Stimulated activated CD4-positive, alpha-beta T cell treated with anti-CD3 and anti-CD28 coated beads, Interleukin-4, amount 100 ng/mL, for 24 hours (primary cell): ENCODE results near the gene PHLPP1.
"Not testable (repeated sequence)": the region's sequence is repeated elsewhere in the genome, so short reads cannot be mapped to it uniquely, and the experiment has no call there.

ENCODE experiments used
- DNase-seq: peaks from one replicate; pipeline ENCODE4 v3.0.0-alpha.2; 2020

Gene PHLPP1

DNA sequence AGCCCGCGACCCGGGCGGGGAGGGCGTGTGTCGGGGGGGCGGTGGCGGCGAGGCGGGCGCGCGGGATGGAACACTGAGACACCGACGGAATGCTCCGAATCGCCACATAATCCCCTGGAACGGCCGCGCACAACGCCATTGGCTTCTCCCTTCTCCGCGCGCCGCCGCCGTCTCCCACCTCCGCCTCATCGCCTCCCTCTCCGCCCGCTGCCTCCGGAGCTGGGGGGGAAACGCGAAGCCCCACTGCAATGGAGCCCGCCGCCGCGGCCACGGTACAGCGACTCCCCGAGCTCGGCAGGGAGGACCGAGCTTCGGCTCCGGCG, at the start of gene PHLPP1:
PHLPP1 (plus strand) TSS at position 106 of the 323 bp plus-strand sequence; CDS start at position 249, 143 bp downstream.
- DNase-seq: no peak

- DNase-seq: no peak
These were observed 46.1 kb upstream of the PHLPP1 start for GRCh38 chr18:62669225-62669624.

- DNase-seq: no peak
These were observed 44.8 kb upstream of the PHLPP1 start for GRCh38 chr18:62670573-62670972.

DNA sequence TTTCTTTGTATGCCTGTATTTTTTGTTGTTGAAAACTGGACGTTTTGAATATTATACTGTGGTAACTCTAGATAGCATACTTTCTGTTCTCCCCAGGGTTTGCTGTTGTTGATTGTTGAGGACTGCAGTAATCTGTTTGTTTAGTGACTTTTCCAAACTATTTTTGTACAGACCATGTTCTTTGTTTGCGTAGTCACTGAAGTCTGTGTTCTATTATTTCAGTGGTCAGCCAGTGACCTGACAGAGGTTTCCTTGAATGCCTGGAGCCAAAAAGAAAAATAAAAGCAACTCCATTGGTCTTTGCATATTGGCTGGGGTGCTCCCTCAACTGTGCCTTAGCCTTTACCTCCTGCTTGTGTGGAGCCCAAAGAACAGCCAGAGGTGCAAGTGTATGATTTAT, 42.7 kb upstream of the PHLPP1 start:
- DNase-seq: no peak

GRCh38 chr18:62678847-62679485, 36.4 kb upstream of the PHLPP1 start:
- no peak for DNase-seq

DNA sequence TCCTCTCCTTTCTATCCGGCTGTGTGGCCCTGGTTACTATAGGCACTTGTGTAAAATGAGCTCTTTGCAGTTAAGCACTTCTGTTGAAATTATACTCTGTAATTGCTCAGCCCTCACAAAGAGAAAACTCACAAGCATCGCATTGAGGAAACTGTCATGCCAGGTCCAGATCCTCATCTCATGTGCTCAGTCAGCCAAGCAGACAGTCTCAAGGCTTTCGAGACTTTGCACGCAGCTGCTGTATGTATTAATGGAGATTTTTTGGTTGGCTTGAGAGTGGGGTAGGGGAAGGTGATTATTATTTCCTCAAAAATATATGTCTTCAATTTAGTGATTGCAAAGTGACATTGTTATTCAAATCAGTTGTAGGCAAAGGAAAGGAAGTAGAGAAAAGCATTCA, 33.0 kb upstream of the PHLPP1 start:
- DNase-seq: no peak

DNA sequence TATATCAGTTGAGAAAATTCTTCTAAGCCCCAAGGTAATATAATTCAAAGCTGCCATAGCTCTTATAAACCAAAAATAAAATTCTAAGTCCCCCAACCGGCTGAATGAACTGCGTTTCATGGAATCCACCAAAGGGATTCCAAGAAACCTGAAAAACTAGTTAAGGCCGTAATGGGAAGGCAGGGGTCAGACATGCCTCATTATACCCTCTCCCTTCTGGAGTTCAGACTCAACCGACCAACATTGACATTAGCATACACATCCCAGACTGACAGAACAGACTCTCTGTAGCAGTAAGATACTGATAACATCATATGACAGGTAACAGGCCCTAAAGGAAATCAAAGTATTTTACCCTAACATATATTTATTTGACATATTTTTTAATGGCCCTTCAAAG, 31.4 kb upstream of the PHLPP1 start:
- DNase-seq: no peak

GRCh38 chr18:62688743-62689317, 26.5 kb upstream of the PHLPP1 start:
- DNase-seq: no peak

DNA sequence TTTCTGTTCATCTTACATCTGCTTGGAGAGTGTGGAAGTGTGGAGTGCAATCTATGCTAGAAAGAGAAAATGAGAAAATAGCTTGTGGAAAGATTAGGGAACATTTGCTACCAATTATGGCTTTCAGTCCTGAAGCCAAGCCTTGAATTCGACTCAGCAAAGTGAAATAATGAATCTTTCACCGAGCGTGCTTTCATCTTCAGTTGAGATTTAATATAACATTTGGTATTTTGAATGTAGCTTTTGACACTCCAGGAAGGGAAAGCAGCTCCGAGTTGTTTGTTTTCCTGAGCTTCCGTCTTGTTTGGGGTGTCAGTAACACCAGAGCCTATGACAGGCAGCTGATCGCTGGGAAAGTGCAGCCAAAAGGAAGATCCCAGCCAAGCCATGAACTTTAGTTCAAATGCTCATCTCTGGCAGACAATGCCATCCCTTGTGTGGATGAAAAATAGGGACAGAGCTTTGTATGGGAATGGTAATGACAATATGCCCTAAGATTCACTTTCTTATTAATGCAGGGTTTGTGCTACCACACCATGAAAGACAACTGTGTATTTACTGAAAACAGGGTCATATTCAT, 25.0 kb upstream of the PHLPP1 start:
- DNase-seq: no peak

GRCh38 chr18:62693659-62694058, 21.7 kb upstream of the PHLPP1 start:
- no peak for DNase-seq

DNA sequence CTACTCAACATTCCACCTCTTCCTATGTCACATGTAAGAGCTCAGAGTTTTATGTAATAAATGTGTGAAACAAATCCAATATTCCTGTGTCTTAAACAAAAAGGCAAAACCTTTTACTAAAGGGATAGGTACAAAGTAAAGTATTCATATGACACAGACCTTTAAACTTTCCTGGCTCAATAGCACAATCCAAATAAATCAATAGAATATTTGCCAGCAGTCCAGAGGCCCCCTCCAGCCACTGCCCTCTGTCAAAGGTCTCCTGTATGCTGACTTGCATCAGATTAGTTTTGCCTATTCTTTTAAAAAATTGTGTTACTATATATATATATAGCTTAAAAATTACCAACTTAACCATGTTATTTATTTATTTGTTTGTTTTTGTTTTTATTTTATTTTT, 17.7 kb upstream of the PHLPP1 start:
- no peak for DNase-seq

GRCh38 chr18:62702259-62702658, 13.1 kb upstream of the PHLPP1 start:
- no peak for DNase-seq

DNA sequence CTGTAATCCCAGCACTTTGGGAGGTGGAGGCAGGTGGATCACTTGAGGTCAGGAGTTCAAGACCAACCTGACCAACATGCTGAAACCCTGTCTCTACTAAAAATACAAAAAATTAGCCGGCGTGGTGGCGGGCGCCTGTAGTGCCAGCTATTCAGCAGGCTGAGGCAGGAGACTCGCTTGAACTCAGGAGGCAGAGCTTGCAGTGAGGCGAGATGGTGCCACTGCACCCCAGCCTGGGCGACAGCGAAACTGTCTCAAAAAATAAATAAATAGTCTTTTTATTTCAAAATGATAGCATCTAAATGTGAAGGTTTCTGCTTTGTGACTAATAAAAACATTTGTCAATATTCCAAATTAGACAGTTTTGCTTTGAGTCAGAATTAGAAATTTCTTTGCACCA, 8.5 kb upstream of the PHLPP1 start:
- DNase-seq: not testable (repeated sequence)

DNA sequence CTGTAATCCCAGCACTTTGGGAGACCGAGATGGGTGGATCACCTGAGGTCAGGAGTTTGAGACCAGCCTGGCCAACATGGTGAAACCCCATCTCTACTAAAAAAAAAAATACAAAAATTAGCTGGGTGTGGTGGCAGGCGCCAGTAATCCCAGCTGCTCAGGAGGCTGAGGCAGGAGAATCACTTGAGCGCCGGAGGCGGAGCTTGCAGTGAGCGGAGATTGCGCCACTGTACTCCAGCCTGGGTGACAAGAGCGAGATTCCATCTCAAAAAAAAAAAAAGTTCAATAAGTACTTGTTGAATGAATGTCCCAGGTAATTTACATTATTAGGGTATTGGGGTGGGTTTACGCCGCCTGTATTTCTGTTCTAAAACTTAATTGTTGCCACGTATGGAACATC, 5.4 kb upstream of the PHLPP1 start:
- DNase-seq: not testable (repeated sequence)

- DNase-seq: no peak
These were observed 4.9 kb upstream of the PHLPP1 start for GRCh38 chr18:62710417-62710816.

GRCh38 chr18:62711781-62712180, 3.6 kb upstream of the PHLPP1 start:
- no peak for DNase-seq

- no peak for DNase-seq
These were observed 1.6 kb upstream of the PHLPP1 start for GRCh38 chr18:62713651-62714247.

DNA sequence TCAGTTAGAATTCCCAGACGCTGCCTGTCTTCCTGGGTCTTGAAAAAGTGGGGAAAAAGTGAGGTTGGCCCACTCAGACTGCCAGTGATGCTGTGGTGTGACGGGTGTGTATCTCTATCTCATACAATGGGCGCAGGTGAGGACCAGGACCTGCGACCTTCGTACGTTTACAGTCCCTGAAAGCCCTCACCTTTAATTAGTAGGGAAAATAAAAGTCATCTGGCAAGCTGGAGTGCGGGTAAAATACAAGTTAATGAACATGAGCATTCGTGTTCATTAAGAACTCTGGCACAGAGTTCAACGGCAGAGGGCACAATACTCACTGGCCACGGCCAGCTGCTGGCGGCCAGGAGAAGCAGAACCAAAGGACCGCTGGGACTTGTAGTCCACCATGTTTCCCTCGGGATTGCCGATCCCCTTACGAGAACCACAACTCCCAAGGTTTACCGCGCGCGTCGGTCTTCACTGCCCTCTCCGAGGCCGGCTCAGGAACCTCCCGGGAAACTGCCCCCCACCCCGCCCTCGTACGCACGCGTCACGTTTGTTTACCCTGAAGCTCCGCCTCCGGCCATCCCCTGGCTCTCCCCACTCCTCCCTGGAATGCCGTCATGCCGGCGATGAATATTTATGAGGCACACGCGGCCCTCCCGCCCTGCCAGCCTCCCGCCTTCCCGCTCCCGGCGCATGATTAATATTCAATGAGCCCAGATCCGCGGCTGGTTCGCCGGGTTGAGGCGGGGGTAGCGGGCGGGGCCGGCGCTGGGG, 488 bp upstream of the PHLPP1 start:
- peak; percentile 95 for DNase-seq

GRCh38 chr18:62715759-62716615, 646 bp downstream of the PHLPP1 start:
- DNase-seq: peak; percentile 47

- peak; percentile 24 for DNase-seq
These were observed 1.4 kb downstream of the PHLPP1 start for GRCh38 chr18:62716619-62717168.

DNA sequence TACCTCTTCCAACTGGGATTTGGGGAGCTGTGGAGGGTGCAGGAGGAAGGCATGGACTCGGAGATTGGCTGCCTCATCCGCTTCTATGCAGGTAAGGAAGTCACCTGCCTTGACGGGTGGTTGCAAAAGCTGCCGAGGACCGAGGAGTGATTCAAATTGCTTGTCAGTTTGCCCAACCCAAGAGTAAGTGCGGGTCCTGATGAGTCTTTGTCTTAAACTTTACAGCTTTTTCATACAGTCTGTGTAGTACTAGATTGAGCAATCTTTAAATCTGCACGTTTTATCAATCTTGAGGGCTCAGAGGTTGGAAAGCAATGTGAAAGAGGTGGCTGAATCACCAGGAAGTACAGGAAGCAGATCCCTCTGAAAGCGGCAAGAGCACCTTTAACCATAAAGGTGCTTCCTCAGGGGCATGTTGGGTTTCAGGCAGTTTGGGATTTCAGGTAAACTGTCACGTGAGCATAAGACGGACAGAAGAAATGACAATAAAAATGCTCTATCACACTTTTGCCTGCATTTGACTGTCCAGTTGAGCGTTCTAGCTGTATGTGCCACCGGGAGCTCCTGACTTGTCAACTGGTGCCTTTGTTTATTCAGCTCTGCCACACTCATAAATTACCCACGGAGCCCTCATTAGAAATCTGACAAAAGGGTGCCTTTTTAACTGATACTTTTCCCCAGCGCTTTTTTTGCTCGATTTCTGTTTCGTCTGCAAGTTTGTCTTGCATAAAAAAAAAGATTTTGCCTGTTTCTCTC, 2.0 kb downstream of the PHLPP1 start:
- peak; percentile 42 for DNase-seq
